Upper lobe of right lung (tissue), 1 donor: ENCODE data around the gene TERF2IP. TPM values are rescaled to one million over a fixed set of nuclear protein-coding genes. Genes with fewer than 3 reads are reported as not detected.

Experiments used
- ATAC-seq: fragments of 200-7000 bp; cut with Tn5 transposase; one replicate; pipeline ENCODE4 v1.9.1; 2020; ENCODE audit warnings: mild to moderate bottlenecking, moderate library complexity
- DNase-seq: peaks from one replicate; pipeline ENCODE4 v3.0.0-alpha.2; 2020
- H3K27ac ChIP-seq: fragments of 200-600 bp; one replicate; pipeline ENCODE4 v1.8.0; 2022
- H3K27me3 ChIP-seq: fragments of 200-600 bp; one replicate; pipeline ENCODE4 v1.8.0; 2022; ENCODE audit warnings: mild to moderate bottlenecking
- H3K36me3 ChIP-seq: fragments of 200-600 bp; one replicate; pipeline ENCODE4 v1.8.0; 2022
- H3K4me1 ChIP-seq: fragments of 200-600 bp; one replicate; pipeline ENCODE4 v1.8.0; 2022
- H3K4me3 ChIP-seq: fragments of 200-600 bp; one replicate; pipeline ENCODE4 v1.8.0; 2022; ENCODE audit warnings: mild to moderate bottlenecking
- H3K9me3 ChIP-seq: fragments of 200-600 bp; one replicate; pipeline ENCODE4 v1.8.0; 2022
- intact Hi-C: fragments of 100-400 bp; cut with DNase I; formaldehyde crosslinking; loops from one replicate; pipeline ENCODE4 v1.11.0; 2022
- long read RNA-seq: library from polyadenylated mRNA; unstranded; transcript quantifications from one replicate; pipeline ENCODE4 v2.0.0, GENCODE V29; 2021
- total RNA-seq: library from RNA; stranded (reverse); fragmentation: NEBNext Ultra II Directional; extraction: Animal tissue kit (Norgen Biotek cat#: 25700); gene quantifications from one replicate; pipeline ENCODE4 v1.2.1, GENCODE V29; 2021
- TF ChIP-seq, protein P1 (sequence below): fragments of 200-600 bp; IDR thresholded peaks from one replicate; pipeline ENCODE4 v1.8.0; 2022; ENCODE audit warnings: antibody characterized with exemption
- donor health status: DM: no; HTN: yes; CAD: no; lungs with severe emphysema.

TERF2IP gene, protein sequence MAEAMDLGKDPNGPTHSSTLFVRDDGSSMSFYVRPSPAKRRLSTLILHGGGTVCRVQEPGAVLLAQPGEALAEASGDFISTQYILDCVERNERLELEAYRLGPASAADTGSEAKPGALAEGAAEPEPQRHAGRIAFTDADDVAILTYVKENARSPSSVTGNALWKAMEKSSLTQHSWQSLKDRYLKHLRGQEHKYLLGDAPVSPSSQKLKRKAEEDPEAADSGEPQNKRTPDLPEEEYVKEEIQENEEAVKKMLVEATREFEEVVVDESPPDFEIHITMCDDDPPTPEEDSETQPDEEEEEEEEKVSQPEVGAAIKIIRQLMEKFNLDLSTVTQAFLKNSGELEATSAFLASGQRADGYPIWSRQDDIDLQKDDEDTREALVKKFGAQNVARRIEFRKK
- 56.2 TPM for total RNA-seq
- long read RNA-seq, transcript TERF2IP-201 (3 exons, 2,118 nt): major isoform, 171 of 186 reads
- long read RNA-seq, partial matches to known transcripts: 3 of 186 reads
- long read RNA-seq, other reads (novel, unspliced or antisense): 11 of 186 reads

GRCh38 chr16:75647492-75648264 is at the start of gene TERF2IP, which contains the start of gene KARS1:
TERF2IP (plus strand) TSS chr16:75647773; CDS start chr16:75647883, 110 bp downstream.
KARS1 (minus strand) TSS chr16:75647665; CDS start chr16:75647639, 26 bp downstream.
- intact Hi-C loops: no loop called here
- Histone ChIP-seq H3K36me3 (peaks cover 24% of the 10 kb centered on the region), H3K27ac (peak within 1 kb of the TSS; percentile 97), H3K4me1 (peaks cover 46% of the 10 kb centered on the region), H3K9me3 (no peaks in the 10 kb centered on the region), H3K4me3 (peak within 1 kb of the TSS; percentile 98), H3K27me3 (no peaks in the 10 kb centered on the region)
- DNase-seq (peak; percentile 96), ATAC-seq (peak; percentile 98)
- TF ChIP-seq, protein P1, sequence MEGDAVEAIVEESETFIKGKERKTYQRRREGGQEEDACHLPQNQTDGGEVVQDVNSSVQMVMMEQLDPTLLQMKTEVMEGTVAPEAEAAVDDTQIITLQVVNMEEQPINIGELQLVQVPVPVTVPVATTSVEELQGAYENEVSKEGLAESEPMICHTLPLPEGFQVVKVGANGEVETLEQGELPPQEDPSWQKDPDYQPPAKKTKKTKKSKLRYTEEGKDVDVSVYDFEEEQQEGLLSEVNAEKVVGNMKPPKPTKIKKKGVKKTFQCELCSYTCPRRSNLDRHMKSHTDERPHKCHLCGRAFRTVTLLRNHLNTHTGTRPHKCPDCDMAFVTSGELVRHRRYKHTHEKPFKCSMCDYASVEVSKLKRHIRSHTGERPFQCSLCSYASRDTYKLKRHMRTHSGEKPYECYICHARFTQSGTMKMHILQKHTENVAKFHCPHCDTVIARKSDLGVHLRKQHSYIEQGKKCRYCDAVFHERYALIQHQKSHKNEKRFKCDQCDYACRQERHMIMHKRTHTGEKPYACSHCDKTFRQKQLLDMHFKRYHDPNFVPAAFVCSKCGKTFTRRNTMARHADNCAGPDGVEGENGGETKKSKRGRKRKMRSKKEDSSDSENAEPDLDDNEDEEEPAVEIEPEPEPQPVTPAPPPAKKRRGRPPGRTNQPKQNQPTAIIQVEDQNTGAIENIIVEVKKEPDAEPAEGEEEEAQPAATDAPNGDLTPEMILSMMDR: no peak

DNA sequence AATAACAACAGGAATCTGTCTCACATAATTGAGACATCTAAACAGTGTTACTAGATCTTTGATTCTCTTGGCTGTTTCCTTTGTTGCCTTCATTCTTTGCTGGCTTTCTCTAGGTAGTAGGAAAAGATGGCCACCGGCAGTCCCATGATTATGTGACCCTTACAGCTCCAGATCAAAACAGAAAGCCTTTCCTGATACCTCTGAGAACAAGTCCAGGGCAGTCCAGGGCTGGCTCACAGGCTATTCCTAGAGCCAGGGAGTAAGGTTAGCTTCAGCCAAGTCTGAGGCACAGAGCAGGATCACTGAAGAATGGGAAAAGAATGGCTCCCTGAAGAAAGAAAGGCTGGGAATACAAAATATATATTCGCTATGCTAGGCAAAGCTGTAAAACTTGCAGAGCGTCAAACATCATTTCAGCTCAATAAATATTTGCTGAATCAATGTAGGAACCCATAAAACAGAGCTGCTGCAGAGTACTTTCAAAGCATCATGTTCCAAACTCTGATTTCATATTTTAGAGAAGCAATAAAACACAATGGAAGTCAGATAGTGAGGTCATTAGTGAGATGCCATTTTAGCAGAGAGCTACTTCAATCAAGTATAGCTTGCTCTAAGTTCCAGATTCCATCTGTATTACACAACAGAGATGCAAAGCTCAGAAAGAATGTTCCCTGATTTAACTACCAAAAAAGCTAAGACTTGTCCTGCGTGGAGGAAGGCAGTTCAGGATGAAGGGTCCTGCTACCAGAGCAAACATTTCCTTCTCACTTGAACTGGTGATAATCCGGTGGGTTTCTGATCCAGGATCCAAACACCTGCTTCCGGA is 47.9 kb upstream of the TERF2IP start:
- no peak for ATAC-seq
- Histone ChIP-seq H3K4me3 (no peak overlapping the region), H3K9me3 (no peaks in the 10 kb centered on the region), H3K27me3 (no peaks in the 10 kb centered on the region), H3K4me1 (no peaks in the 10 kb centered on the region), H3K27ac (no peak overlapping the region), H3K36me3 (peaks cover 60% of the 10 kb centered on the region)
- TF ChIP-seq, protein P1: no peak
- DNase-seq: no peak
- intact Hi-C loops: no loop called here

DNA sequence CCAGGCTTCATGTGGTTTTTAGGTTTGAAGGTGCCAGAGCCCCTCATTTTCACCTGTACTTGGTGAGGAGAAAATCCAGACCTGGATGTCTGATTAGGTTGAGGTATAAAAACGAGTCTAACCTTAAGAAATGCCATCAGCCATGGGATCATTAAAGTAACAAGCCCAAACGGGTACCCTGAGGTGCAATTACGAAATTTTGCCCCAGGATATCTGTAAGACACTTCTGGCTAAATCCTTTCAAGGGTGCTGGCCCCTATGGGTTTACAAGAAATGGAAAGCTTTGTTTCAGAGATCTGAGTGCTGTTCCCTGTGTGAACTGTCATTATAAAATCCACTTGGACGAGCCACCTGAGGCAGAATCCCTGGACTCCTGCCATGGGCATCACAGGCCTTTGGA is 44.3 kb upstream of the TERF2IP start:
- peaks cover 74% of the 10 kb centered on the region for H3K36me3 ChIP-seq

GRCh38 chr16:75606507-75606906 is 41.1 kb upstream of the TERF2IP start:
- peaks cover 79% of the 10 kb centered on the region for H3K36me3 ChIP-seq
- H3K4me3 ChIP-seq: no peak overlapping the region
- no peaks in the 10 kb centered on the region for H3K9me3 ChIP-seq
- DNase-seq (no peak), ATAC-seq (no peak)
- H3K4me1 ChIP-seq: no peaks in the 10 kb centered on the region
- intact Hi-C loops: no loop called here
- no peaks in the 10 kb centered on the region for H3K27me3 ChIP-seq
- TF ChIP-seq, protein P1: no peak
- no peak overlapping the region for H3K27ac ChIP-seq

More for the DNA sequence above, 44.3 kb upstream of the TERF2IP start:
- H3K9me3 ChIP-seq: no peaks in the 10 kb centered on the region
- intact Hi-C loops: no loop called here
- H3K27ac ChIP-seq: no peak overlapping the region
- H3K4me1 ChIP-seq: no peaks in the 10 kb centered on the region
- TF ChIP-seq, protein P1: no peak
- no peaks in the 10 kb centered on the region for H3K27me3 ChIP-seq
- no peak for DNase-seq
- no peak for ATAC-seq
- H3K4me3 ChIP-seq: no peak overlapping the region
